Activated CD4-positive, alpha-beta T cell treated with anti-CD3 and anti-CD28 coated beads for 4 hours (primary cell): ENCODE measurements around the gene SKI.

ENCODE experiments used
- DNase-seq, 2 donors: peaks; one replicate each; pipeline ENCODE4 v3.0.0-alpha.2; 2020

SKI gene

GRCh38 chr1:2194898-2195673 lies 33.0 kb upstream of the SKI start:
- DNase-seq = peak; percentile 81 to 91

GRCh38 chr1:2195785-2196184 lies 32.3 kb upstream of the SKI start:
- DNase-seq = no peak

- DNase-seq = no peak
Observed at GRCh38 chr1:2196901-2197638, 31.0 kb upstream of the SKI start.

GRCh38 chr1:2197707-2198165 lies 30.4 kb upstream of the SKI start:
- DNase-seq = no peak

- no peak for DNase-seq
Observed at GRCh38 chr1:2198571-2198970, 29.5 kb upstream of the SKI start.

- DNase-seq = peak; percentile 72 to 82
Observed at GRCh38 chr1:2199042-2199810, 28.9 kb upstream of the SKI start.

- no peak for DNase-seq
Observed at GRCh38 chr1:2200308-2200943, 27.7 kb upstream of the SKI start.

- no peak for DNase-seq
Observed at GRCh38 chr1:2201062-2201461, 27.1 kb upstream of the SKI start.

- no peak for DNase-seq
Observed at GRCh38 chr1:2202008-2202575, 26.0 kb upstream of the SKI start.

GRCh38 chr1:2202843-2203601 lies 25.1 kb upstream of the SKI start:
- DNase-seq = no peak

GRCh38 chr1:2203671-2204414 lies 24.3 kb upstream of the SKI start:
- no peak for DNase-seq

GRCh38 chr1:2204415-2205190 lies 23.5 kb upstream of the SKI start:
- no peak for DNase-seq

- peak; percentile 95 to 99 for DNase-seq
Observed at GRCh38 chr1:2205191-2205952, 22.7 kb upstream of the SKI start.

GRCh38 chr1:2206813-2207487 lies 21.2 kb upstream of the SKI start:
- DNase-seq = no peak

- DNase-seq = no peak
Observed at GRCh38 chr1:2208309-2209239, 19.5 kb upstream of the SKI start.

- DNase-seq = no peak
Observed at GRCh38 chr1:2209400-2210083, 18.6 kb upstream of the SKI start.

- no peak for DNase-seq
Observed at GRCh38 chr1:2210084-2210653, 17.9 kb upstream of the SKI start.
